Hair follicular keratinocyte (primary cell): ENCODE measurements around the gene TMEM260. TPM values are rescaled to one million over a fixed set of nuclear protein-coding genes. Genes with fewer than 3 reads are reported as not detected.

ENCODE experiments used
- total RNA-seq: library from RNA; depleted of rRNA; stranded (reverse); fragments of >200 nt; gene quantifications from 2 replicates; pipeline ENCODE4 v1.2.3, GENCODE V29; 2015

Gene TMEM260
- total RNA-seq = 5.7 and 11.6 TPM in 2 replicates

GRCh38 chr14:56579345-56580220 lies at the start of gene TMEM260:
TSS of gene TMEM260 (plus strand) at chr14:56579798. CDS start at chr14:56579915, 117 bp downstream.

Other genes with a start within 250 kb of the TMEM260 start
- gene OTX2, start 230.7 kb downstream of the TMEM260 start, total RNA-seq = not detected in 2 replicates